Activated T-helper 9 cell treated with anti-CD3 and anti-CD28 coated beads, Interleukin-2, amount 50 U/mL, for 16 hours (primary cell): ENCODE measurements around the gene FARS2.

ENCODE experiments used
- DNase-seq: peaks from one replicate; pipeline ENCODE4 v3.0.0-alpha.2; 2020; ENCODE audit warnings: low read depth

The FARS2 gene

DNA sequence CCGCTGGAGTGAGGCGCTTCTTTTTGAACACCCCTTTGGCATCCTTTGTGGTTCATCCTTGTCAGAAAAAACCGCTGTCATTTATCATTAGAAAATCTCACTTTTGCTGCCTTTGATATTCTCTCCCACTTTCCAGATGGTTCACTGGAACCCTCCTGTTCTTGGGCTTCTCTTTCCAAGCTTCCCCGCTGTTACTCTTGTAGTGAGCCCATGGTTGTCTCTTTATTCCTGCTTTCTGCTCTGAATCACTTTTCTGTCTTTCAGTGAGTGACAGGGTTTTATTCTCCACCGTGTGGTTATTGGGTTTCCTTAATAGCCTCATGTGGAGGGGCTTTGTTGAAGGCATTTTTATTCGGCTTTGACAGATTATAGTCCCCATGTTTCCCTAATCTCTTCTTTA is 117.0 kb downstream of the FARS2 start:
- no peak for DNase-seq

GRCh38 chr6:5379647-5380242 is 118.4 kb downstream of the FARS2 start:
- DNase-seq = no peak

DNA sequence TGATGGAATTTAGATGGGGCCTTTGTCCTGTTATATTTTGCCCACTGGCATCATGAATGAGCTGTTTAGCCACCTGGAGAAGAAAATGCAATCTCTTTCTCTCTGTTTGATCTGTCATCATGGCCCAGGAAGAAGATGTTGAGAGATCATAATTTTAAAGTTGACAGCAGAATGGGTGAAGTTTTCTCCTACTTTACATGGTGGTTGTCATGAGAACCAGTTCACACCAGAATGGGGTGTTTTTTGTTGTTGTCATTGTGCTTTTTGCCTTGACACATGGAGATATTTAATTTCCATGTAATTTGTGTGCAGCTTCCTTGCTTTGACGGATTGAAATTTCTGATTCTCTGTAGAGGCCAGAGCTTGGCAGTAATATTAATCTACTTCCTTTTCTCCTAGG is 122.5 kb downstream of the FARS2 start:
- no peak for DNase-seq

DNA sequence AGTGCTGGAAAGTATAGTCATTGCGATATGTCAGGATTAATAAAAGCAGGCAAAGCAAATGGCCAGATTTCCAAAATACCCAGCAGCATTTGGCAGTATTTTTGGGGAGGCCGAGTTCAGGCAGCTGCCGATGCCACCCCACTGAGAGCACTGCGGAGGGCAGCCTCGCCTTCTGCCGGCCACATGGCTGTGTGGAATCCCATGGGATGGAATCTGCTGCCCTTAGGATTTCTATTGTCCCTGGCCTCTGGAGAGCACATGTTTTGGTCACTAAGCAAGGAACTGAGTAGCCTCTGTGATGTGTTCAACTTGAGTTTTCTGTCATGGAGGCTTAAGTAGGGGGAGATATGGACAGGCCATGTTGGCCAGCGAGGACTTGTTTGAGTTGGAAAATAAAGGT is 123.0 kb downstream of the FARS2 start:
- DNase-seq = no peak

GRCh38 chr6:5388326-5388725 is 127.0 kb downstream of the FARS2 start:
- DNase-seq = no peak

DNA sequence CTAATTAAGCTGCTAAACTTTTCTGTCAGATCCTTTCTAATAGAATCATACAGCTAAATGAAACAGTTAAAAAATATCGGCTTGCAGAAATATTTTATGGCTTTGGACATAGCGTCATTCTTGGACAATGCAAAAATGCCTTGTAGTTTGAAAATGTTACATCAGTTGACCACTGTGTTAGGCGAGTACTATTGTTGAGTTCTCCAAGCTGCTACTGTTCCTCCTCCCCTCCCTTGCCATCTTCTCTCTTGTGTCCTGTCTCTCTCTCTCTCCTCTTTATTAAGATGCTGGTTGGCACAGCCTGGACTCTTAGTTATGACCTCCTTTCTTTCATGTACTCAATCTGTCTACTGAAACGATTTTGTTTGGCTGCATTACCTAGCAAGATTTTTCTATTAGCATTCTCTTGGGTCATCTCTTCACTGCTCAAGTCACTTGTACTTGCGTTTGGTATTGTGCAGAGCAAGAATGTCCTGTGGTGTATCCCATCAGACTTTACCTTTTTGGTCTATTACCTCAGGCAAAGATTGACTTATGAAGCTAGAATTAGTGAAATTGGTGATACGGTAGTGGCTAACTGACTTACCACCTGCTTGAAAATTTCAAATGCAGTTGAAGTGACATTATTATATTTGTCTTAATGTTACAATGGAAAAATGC is 127.9 kb downstream of the FARS2 start:
- no peak for DNase-seq

DNA sequence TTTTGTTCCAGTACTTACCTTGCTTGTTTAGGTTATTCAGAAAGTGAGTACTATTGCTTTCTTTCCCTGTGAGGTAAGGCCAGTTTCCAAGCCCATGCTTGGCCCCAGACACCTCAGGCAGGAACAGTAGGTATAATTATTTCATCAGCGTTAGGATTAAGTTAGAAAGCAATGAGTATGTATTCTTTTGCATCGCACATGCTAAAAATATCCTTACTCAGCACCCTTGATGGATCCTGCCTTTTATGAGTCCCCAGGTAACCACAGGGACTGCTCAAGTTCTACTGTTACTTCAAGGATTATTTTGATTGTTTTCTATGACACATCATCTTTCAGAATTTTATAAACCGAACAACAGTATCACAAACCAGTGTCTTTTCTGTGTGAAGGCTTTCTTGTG is 128.9 kb downstream of the FARS2 start:
- DNase-seq = no peak

GRCh38 chr6:5394280-5394679 is 133.0 kb downstream of the FARS2 start:
- DNase-seq = no peak

GRCh38 chr6:5395719-5396118 is 134.4 kb downstream of the FARS2 start:
- DNase-seq = no peak

DNA sequence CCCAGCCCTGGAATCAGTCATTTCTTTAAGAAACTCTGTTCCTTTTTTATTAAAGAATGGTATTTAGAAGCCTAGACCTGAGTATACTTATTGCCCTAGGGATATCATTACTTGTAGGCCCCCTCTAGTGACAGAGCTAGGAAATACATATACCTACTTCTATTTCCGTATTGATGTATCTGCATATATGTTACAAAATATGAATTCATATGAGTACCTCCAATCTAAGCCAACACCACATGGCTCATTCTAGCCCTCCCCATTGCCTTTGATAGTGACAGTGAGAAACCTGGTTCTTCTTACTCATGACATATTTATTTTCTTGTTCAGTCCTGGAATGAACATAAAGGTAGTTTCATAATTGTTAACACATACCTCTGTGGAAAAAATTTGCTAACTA is 137.2 kb downstream of the FARS2 start:
- DNase-seq = no peak

DNA sequence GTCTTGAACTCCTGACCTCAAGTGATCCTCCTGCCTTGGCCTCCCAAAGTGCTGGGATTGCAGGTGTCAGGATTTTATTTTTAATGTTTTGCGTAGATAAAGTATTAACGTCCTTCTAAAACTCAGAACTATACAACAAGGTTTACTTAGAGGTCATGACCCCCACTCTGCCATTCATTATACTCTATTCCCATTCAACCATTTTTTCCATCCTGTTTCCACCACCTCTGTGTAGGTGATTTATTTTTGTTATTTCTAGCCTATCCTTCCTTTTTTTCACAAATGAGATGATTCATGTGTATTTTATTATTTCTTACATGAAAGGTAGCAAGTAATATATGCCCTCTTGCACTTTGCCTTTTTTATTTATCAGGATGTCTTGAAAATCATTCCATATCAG is 138.1 kb downstream of the FARS2 start:
- no peak for DNase-seq

DNA sequence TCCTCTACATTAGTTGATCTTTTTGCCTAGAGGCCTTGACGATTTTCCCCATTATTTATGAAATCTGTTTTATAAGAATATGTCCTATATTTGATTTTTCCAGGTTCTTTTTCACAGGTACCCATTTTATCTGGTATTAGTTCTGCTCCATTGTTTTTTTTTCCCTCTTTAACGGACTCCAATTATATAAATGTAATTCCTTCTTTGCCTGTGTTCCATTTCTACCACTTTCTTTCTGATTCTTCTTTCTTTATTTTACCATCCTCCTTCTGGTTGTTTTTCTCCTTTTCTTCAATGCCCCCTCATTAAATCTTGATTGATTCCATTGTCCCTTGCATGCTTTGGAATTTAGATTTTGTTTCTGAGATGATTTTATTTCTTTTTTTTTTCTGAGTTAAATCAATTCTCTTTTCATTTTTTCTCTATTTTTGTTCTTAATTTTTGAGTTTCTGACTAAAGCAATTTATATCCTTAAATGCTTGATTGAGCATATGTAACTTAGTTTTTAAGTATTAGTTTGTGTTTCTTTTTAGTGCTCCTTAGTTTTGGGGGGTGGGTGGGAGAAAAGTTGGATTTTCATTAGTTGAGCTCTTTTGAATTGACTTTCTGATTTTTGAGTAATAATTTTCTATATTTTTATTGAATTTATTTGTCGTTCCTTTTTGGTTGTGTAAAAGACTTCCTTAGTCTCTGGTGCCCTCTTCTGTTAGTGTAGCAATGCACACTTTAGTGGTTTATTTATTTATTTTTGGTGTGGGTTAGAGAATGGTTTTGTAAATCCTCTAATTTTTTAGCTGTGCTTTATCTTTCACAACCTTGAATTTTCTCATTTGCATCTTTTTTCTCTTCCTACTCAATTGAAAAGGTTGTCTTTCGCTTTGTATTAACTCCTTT is 140.8 kb downstream of the FARS2 start:
- DNase-seq = no peak

GRCh38 chr6:5403076-5403475 is 141.8 kb downstream of the FARS2 start:
- DNase-seq = no peak

DNA sequence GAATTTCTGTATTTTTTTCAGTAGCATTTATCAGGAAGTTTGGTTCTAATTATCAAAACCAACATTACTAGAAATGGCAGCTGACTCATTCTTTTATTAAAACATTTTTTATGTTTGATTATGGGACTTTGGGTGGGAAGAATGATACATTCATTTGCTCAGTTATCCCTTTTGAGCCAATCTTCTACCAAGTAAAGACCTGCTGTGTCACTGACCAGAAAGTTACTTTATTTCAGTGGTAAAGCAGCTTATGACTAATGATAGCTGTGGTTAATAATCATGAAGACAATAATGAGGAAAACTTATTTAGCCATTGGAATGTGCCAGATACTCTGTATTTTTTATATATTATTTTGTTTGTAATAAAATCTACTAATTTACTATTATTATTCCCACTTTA is 142.3 kb downstream of the FARS2 start:
- DNase-seq = no peak

GRCh38 chr6:5405976-5406375 is 144.7 kb downstream of the FARS2 start:
- DNase-seq = no peak

GRCh38 chr6:5411414-5411813 is 150.1 kb downstream of the FARS2 start:
- no peak for DNase-seq

- DNase-seq = no peak
Measured at GRCh38 chr6:5412017-5412416, 150.7 kb downstream of the FARS2 start.

DNA sequence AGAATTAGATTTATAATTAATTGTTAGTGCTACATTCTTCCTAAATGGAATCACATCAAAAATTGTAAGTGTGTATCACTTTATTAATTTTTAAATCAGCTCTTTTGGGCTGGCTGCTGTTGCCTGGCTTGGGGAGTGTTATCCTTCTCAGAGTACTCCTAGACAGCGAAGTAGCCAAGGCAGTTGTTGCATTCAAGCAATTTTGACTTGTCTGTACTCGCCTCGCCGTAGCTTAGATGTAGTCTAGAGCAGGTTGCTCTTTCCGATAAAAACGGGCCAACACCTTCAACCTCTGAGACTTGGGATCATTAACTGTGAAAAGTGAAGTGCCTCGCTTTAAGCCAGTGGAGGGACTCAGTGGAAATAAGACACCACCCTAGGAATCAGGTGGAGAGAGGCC is 151.3 kb downstream of the FARS2 start:
- no peak for DNase-seq

DNA sequence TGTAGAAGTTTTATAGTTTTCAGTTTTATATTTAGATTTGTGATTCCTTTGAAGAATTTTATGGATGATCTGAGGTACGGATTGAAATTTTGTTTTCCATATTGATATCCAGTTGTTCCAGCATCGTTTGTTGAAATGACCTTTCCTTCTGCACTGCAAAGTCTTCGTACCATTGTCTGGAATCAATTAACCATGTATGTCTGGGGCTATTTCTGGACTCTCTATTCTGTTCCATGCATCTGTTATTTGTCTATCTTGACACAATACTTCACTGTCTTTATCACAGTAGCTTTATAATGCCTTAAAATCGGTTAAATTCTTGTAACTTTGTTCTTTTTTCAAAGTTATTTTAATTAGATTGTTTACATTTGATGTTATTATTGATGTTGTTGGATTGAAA is 154.9 kb downstream of the FARS2 start:
- no peak for DNase-seq

GRCh38 chr6:5422321-5422915 is 161.1 kb downstream of the FARS2 start:
- no peak for DNase-seq

DNA sequence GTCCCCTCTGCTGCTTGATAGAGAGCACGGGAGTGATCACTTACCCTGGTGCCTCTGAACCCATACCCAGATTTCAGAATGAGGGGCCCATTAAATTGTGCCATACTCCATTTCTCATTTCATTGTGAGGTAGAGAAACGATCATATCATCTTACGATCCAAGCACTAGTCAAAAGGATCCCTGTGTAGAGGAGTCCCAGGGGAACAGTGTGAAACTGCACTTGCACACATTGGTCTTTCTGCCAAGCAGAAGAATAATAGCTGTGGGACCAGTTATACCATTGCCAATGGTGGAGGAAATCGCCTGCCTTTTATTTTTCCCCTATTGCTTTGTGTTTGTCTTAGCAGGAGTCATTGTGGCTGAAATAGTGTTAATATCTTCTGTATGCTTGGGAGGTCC is 161.9 kb downstream of the FARS2 start:
- DNase-seq = no peak

DNA sequence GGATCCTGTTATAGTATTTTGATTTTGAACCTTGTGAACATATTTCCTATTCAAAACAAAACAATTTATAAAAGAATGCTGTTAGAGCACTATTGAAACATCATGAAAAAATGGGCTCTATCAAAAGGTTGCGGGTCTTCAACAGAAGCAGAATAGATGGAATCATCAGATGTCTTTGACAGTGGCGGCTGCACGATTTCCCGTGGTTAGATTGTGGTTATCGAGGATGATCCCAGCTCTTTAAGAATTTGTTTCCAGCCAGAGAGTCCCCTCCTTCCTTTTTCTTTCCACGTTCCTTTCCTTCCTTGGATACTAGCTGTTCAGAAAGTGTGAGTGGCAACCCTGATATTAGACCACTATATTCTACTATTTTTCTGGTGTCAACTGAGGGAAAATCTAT is 163.4 kb downstream of the FARS2 start:
- no peak for DNase-seq

GRCh38 chr6:5425267-5425666 is 164.0 kb downstream of the FARS2 start:
- no peak for DNase-seq
